ENCODE measurements around the gene CHKA. TPM values are rescaled to one million over a fixed set of nuclear protein-coding genes. Genes with fewer than 3 reads are reported as not detected.

Gene CHKA
- polyA plus RNA-seq, 1 donor (not counting 4 experiments of a cell fraction or from before 2014, with no cell fraction given) = 7.1 TPM

- dilution Hi-C loops (cut with MboI; ENCODE audit: extremely low pct_ligation_motif_present, low sequenced_read_pairs) = no loop called here
- no peak for DNase-seq (ENCODE audit: low read depth, low spot score)
- Histone ChIP-seq H3K9ac (ENCODE audit: control insufficient read depth, extremely low read depth, insufficient read depth, low read length) (no peak overlapping the region), H3K79me2 (ENCODE audit: control insufficient read depth, insufficient read depth, low read length) (no peaks in the 10 kb centered on the region), H3K4me2 (ENCODE audit: control insufficient read depth, extremely low read depth, insufficient read depth, low read depth, low read length) (no peak overlapping the region), H3K4me3 (ENCODE audit: control insufficient read depth in 2 of 3, extremely low read depth in 1 of 3, insufficient read depth in 2 of 3, low read depth in 1 of 3, low read length in 3 of 3) (no peak overlapping the region), H3K4me1 (ENCODE audit: control insufficient read depth, extremely low read depth, insufficient read depth, low read length) (peaks cover 2% of the 10 kb centered on the region), H4K20me1 (ENCODE audit: control insufficient read depth, extremely low read depth, insufficient read depth, low read length) (no peaks in the 10 kb centered on the region), H3K36me3 (ENCODE audit: control insufficient read depth in 2 of 2, extremely low read depth in 1 of 2, insufficient read depth in 2 of 2, low read length in 2 of 2) (no peaks in the 10 kb centered on the region), H3K9me3 (ENCODE audit: control insufficient read depth, low read depth, low read length) (no peaks in the 10 kb centered on the region), H2AFZ (ENCODE audit: control insufficient read depth, low read length) (no peak overlapping the region), H3K27me3 (ENCODE audit: control insufficient read depth, extremely low read depth, insufficient read depth, low read length) (no peaks in the 10 kb centered on the region), H3K27ac (ENCODE audit: control insufficient read depth, insufficient read depth, low read length) (no peak overlapping the region), H3K9me1 (ENCODE audit: control insufficient read depth, extremely low read depth, insufficient read depth, low read length) (no peaks in the 10 kb centered on the region)
- FAIRE-seq = no peak
- TF ChIP-seq EZH2 (IDR thresholded peaks at IDR 0.05; ENCODE audit: low read length) = no peak
- peak; percentile 24 to 43 (median 28) for TF ChIP-seq CTCF (optimal IDR thresholded peaks at IDR 0.05 in 1 of 3, IDR thresholded peaks at IDR 0.05 in 1 of 3, conservative IDR thresholded peaks at IDR 0.05 in 1 of 3; ENCODE audit: extremely low read depth in 1 of 3, insufficient read depth in 2 of 3, low read length in 3 of 3)
These were observed 99.9 kb downstream of the CHKA start for GRCh38 chr11:68021167-68021787.

GRCh38 chr11:68020575-68020974 lies 100.6 kb downstream of the CHKA start:
- no peak for TF ChIP-seq EZH2 (IDR thresholded peaks at IDR 0.05; ENCODE audit: low read length)
- peak; percentile 23 to 56 (median 41) for TF ChIP-seq CTCF (optimal IDR thresholded peaks at IDR 0.05 in 1 of 3, IDR thresholded peaks at IDR 0.05 in 1 of 3, conservative IDR thresholded peaks at IDR 0.05 in 1 of 3; ENCODE audit: extremely low read depth in 1 of 3, insufficient read depth in 2 of 3, low read length in 3 of 3)
- no peak overlapping the region for H3K4me2 ChIP-seq (ENCODE audit: control insufficient read depth, extremely low read depth, insufficient read depth, low read depth, low read length)
- no peaks in the 10 kb centered on the region for H3K36me3 ChIP-seq (ENCODE audit: control insufficient read depth in 2 of 2, extremely low read depth in 1 of 2, insufficient read depth in 2 of 2, low read length in 2 of 2)
- FAIRE-seq (no peak), DNase-seq (ENCODE audit: low read depth, low spot score) (no peak)
- no peaks in the 10 kb centered on the region for H3K79me2 ChIP-seq (ENCODE audit: control insufficient read depth, insufficient read depth, low read length)
- H3K9me3 ChIP-seq (ENCODE audit: control insufficient read depth, low read depth, low read length) = no peaks in the 10 kb centered on the region
- H3K9ac ChIP-seq (ENCODE audit: control insufficient read depth, extremely low read depth, insufficient read depth, low read length) = no peak overlapping the region
- peak overlapping the region; percentile 13 for H2AFZ ChIP-seq (ENCODE audit: control insufficient read depth, low read length)
- no peak overlapping the region for H3K27ac ChIP-seq (ENCODE audit: control insufficient read depth, insufficient read depth, low read length)
- no peaks in the 10 kb centered on the region for H3K27me3 ChIP-seq (ENCODE audit: control insufficient read depth, extremely low read depth, insufficient read depth, low read length)
- no peaks in the 10 kb centered on the region for H3K9me1 ChIP-seq (ENCODE audit: control insufficient read depth, extremely low read depth, insufficient read depth, low read length)
- no peak overlapping the region for H3K4me3 ChIP-seq (ENCODE audit: control insufficient read depth in 2 of 3, extremely low read depth in 1 of 3, insufficient read depth in 2 of 3, low read depth in 1 of 3, low read length in 3 of 3)
- H3K4me1 ChIP-seq (ENCODE audit: control insufficient read depth, extremely low read depth, insufficient read depth, low read length) = peaks cover 2% of the 10 kb centered on the region
- no peaks in the 10 kb centered on the region for H4K20me1 ChIP-seq (ENCODE audit: control insufficient read depth, extremely low read depth, insufficient read depth, low read length)
- dilution Hi-C loops (cut with MboI; ENCODE audit: extremely low pct_ligation_motif_present, low sequenced_read_pairs) = no loop called here
